Inferior parietal cortex (tissue), 1 donor: Measurements from ENCODE around the gene TPRX1.
"Not testable (repeated sequence)": the region's sequence is repeated elsewhere in the genome, so short reads cannot be mapped to it uniquely, and the experiment has no call there.

Experiments
- DNase-seq: peaks from one replicate; pipeline ENCODE4 v3.0.0-alpha.2; 2016; ENCODE audit errors: extremely low spot score

TPRX1 gene, protein sequence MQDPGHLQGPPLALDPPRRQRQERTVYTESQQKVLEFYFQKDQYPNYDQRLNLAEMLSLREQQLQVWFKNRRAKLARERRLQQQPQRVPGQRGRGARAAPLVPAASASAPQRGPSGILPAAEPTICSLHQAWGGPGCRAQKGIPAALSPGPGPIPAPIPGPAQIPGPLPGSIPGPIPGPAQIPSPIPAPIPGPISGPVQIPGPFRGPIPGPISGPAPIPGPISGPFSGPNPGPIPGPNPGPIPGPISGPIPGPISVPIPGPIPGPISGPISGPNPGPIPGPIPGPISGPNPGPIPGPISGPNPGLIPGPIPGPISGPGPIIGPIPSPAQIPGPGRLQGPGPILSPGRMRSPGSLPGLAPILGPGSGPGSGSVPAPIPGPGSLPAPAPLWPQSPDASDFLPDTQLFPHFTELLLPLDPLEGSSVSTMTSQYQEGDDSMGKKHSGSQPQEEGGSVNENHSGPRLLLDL

DNA sequence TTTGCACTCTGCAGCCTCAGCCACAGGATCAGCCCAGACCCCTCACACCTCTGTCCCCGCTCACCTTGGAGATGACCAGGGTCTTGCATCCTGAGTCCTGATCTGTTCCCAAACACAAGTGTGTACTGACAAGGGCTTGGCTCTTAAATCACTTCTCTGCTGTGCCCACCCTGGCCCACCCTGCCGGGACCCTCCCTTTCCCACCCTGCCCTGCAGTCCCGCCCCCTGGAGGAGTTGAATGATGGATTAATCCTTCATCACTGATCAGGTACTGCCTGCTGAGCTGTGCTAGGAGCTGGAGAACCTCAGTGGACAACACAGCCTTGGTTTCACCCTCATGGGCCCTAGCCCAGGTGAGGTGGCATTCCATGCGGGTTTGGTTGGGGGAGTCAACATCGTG lies at the start of gene TPRX1:
TPRX1 (minus strand) TSS at position 101 of the 400 bp plus-strand sequence; CDS start at position 89, 12 bp downstream.
- not testable (repeated sequence) for DNase-seq

DNA sequence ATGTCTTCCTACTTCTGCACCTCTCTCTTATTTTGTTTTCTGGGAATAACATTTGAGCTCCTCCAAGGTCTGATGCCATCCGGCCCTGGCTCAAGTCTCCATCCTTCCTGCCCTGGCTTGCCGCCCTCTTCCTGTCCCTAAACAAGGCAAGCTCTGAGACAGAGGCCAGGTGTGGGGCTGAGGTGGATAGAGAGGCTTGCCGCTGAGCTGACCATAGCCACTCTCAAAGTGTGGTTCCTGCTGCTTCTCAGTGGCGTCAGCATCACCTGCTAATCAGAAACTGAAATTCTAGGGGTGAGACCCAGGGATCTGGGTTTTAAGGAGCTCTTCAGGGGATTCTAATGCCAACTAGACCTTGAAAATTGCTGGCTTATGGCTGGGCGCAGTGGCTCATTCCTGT lies 48.7 kb upstream of the TPRX1 start:
- DNase-seq = no peak

DNA sequence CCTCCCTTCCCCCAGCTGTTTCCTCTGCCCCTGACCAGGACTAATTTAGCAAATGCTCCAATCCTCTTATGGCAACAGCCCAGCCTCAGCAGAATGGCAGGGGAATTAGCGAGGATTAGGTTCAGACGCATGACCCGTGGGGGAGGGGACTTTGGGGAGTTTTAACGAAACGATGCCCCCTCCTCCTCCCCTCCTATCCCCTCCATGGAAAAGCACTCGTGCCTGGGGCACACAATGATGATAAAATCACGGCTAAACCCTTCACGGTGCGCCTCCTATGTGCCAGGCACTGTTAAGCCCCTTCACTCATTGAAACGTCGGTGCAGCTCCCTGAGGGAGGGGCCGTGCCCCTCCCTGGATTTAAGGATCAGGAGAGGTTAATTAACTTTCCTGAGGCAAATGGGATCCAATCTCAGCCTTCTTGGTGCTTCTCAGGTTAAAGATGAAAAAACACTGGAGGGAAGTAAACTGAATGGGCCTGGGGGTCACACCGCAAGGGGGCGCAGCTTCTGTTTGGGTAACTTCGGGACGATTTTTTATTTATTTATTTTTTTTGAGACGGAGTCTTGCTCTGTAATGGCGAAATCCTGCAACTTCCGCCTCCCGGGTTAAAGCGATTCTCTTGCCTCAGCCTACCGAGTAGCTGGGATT lies 44.6 kb upstream of the TPRX1 start:
- DNase-seq = no peak

DNA sequence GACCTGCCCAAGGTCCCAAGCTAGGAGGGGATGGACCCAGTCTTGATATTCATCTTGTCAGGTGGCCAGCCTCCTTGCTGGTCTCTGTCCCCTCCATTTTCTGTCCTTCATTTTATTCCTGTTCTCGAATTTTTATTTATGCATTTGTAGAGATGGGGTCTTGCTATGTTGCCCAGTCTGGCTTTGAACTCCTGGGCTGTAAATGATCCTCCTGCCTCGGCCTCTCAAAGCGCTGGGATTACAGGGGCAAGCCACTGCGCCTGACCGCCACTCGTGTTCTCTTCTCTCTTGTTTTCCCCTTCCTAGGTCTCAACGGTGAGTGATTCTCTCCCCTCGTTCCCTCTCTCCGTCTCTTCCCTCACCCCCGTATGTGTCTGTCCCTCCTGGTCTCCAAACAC lies 44.1 kb upstream of the TPRX1 start:
- no peak for DNase-seq

DNA sequence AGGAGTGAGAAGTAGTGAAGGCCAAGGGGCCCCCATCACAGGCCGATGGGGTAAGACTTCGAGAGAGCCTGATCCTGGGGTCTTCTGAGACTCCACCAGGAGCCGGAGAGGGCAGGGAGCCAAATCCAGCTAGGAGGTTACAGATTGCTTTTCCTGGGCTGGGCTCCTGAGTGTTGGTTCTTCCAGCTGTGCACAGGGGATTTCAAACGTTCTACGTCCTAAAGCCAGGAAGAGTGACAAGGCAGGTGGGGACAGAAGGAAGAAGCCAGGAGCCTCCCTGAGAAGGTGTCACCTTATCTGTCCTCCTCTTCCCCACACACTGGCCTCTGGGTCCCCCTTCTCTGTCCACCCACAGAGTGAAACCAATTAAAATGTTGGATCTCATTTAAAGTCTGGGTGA lies 38.6 kb upstream of the TPRX1 start:
- DNase-seq = no peak

DNA sequence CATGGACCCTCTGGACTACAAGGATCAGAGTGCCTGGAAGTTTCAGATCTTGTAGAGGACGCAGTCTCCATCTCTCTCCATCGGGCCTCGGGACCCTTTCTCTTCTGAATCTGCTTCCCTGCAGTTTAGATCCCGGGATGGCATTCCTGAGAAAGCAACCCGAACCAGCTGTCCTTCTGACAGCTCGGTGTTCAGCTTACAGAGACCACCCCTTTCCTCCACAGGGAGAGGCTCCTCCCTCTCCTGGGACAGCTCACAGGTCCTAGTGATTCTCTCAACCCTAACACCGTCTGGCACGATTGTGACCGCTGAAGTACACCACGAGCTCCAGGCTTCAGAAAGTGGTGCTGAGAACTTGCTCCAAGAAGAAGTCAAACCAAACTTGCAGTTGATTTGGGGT lies 35.6 kb upstream of the TPRX1 start:
- no peak for DNase-seq

DNA sequence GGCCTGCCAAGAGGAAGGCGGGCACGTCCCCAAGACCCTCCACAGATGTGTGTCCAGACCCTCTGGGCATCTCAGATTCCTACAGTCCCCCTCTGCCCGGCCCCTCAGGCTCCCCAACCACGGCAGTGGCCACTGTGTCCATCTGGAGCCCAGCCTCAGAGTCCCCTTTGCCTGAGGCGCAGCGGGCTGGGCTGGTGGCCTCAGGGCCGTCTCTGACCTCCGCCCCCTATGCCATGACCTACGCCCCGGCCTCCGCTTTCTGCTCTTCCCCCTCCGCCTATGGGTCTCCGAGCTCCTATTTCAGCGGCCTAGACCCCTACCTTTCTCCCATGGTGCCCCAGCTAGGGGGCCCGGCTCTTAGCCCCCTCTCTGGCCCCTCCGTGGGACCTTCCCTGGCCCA lies 35.1 kb upstream of the TPRX1 start:
- DNase-seq = no peak

DNA sequence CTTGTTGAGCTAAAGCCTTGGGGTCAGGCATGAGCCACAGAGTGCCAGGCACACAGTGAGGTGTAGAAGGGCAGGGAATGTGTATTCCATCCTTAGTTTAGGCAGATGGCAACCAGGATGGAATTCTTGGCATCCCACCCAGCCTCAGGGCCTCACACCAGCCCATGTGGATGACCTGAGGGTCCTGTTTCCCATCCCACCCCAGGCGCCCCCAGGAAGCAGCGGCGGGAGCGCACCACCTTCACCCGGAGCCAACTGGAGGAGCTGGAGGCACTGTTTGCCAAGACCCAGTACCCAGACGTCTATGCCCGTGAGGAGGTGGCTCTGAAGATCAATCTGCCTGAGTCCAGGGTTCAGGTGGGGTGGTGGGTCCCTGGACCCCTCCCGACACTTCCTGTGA lies 31.7 kb upstream of the TPRX1 start:
- DNase-seq = no peak

DNA sequence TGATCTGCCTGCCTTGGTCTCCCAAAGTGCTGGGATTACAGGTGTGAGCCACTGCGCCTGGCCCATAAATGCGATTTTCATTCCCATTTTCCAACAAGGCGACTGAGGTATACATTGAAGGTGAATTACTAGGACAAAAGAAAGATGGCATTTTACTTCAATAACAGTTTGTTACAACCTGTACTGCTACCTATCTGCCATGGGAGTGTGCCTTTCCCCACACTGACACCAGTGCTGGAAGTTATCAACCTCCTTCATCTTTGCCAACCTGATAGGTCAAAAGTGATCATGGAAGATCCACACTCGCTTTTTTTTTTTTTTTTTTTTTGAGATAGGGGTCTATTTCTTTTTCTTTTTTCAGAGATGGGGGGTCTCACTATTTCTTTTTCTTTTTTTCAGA lies 28.4 kb upstream of the TPRX1 start:
- no peak for DNase-seq

DNA sequence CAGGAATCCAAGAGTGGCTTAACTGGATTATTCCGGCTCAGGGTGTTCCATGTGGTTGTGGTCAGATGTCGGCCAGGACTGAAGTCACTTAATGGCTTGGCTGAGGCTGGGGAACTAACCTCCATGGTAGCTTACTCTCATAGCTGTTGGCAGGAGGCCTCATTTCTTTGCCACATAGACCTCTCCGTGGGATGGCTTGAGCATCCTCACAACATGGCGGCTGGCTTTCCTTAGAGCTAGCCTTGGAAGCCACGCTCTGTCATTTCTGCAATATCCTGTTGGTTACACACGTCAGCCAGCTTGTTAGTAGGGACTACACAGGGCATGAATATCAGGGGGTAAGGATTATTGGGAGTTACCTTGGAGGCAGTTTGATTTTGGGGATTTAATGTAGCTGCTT lies 22.4 kb upstream of the TPRX1 start:
- DNase-seq = no peak

DNA sequence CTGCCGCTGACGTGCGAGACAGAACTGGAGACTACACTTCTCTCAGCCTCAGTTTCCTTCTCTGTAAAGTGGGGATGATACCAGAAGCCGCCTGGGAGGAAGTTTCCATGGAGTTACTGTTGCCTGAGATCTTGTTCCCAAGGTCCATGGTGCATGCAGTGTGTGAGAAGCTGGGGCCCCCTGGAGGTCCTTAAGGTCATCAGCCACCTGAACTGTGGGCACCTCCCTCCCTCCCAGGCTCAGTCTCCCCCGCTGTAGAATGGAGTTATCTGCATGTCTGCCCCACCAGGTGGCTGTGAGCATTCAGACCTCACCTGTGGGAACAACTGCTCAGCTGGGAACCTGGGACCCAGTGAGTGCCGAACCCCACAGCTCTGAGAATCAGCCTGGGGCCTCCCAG lies 20.0 kb upstream of the TPRX1 start:
- DNase-seq = no peak

DNA sequence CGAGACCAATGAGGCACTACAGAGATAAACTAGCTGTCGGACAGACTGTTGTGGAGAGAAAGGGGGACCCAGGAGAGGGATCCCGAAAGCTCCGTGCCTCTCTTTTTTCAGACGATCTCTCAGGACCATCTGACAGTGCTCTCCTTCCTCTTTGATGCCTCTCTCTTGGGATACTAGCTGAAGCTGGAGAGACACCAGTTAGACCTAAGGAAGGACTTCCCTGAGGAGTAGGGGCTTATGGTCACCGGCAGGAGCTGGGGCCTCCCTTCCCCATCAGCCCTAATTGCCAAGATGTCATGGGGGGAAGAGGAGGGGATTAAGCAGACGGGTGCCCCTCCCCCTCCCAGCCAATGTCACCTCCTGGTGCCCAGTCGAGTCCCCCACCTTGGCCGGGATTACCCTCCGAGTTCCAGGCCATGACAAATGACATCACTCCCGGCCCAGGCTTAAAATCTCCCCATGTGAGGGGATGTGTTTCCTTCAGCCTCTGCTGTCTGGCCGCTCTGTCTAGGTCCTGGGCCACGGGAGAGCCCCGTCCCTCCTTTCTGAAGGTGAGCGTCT lies 17.2 kb upstream of the TPRX1 start, which contains the start of gene CRX:
CRX (plus strand) TSS at position 478 of the 561 bp plus-strand sequence. CDS start 12,507 bp downstream, outside the sequence.
- DNase-seq = no peak

DNA sequence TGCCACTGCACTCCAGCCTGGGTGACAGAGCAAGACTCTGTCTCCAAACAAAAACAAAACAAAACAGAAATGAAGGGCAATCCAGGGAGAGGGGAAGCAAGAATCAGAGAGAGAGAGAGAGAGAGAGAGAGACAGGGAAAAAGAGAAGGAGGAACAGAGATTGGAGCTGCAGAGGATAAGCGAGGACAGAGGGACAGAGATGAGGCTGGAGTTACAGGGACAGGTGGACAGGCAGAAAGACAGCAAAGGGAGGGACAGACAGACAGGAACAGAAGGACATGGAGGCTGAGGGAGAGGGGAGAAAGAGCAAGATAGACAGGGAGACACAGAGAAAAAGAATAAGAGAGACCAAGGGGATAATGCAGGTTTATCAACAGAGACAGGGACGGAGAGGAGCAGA lies 16.1 kb upstream of the TPRX1 start:
- DNase-seq = no peak

DNA sequence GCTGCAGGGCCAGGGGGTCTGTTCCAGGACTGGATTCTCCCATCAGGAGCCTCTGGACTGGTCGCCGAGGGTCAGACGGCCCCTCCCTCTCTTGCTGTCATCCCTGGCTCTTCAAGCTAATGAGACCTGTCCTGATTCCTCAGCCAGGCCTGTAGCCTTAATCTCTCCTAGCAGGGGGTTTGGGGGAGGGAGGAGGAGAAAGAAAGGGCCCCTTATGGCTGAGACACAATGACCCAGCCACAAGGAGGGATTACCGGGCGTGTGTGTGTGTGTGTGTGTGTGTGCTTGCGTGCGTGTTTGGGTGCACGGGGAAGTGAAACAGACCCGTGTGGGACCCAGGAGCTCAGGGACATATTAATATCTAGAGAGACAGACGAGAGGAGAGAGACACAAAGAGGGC lies 15.5 kb upstream of the TPRX1 start:
- DNase-seq = no peak

DNA sequence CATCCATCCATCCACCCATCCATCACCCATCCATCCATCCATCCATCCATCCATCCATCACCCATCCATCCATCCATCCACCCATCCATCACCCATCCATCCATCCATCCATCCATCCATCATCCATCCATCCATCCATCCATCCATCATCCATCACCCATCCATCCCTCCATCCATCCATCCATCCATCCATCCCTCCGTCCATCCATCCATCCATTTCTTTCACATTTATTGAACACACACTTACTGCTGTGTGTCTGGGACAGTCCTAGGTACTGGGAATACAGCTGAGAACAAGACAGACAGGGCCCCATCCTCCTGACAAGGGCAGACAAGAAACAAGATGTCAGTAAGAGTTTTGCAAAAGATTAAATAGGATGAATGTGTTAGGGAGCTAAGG lies 13.9 kb upstream of the TPRX1 start:
- DNase-seq = not testable (repeated sequence)

DNA sequence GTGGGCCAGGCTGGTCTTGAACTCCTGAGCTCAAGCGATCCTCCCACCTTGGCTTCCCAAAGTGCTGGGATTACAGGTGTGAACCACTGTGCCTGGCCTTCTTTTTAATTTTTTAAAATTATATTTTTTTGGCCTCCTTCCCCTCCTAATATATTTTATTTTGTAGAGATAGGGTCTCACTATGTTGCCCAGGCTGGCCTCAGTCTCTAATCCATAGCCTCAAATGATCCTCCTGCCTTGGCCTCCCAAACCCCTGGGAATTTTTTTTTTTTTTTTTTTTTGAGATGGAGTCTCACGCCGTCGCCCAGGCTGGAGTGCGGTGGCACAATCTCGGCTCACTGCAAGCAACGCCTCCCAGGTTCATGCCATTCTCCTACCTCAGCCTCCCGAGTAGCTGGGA lies 11.9 kb upstream of the TPRX1 start:
- DNase-seq = not testable (repeated sequence)

DNA sequence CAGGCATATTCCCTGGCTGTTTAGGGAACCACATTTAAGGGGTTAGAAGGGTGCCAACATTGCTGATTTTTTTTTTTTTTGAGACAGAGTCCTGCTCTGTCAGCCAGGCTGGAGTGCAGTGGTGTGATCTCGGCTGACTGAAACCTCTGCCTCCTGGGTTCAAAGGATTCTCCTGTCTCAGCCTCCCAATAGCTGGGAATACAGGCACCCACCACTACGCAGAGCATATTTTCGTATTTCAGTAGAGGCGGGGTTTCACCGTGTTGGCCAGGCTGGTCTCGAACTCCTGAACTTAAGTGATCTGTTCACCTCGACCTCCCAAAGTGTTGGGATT lies 9.6 kb upstream of the TPRX1 start:
- DNase-seq = no peak

DNA sequence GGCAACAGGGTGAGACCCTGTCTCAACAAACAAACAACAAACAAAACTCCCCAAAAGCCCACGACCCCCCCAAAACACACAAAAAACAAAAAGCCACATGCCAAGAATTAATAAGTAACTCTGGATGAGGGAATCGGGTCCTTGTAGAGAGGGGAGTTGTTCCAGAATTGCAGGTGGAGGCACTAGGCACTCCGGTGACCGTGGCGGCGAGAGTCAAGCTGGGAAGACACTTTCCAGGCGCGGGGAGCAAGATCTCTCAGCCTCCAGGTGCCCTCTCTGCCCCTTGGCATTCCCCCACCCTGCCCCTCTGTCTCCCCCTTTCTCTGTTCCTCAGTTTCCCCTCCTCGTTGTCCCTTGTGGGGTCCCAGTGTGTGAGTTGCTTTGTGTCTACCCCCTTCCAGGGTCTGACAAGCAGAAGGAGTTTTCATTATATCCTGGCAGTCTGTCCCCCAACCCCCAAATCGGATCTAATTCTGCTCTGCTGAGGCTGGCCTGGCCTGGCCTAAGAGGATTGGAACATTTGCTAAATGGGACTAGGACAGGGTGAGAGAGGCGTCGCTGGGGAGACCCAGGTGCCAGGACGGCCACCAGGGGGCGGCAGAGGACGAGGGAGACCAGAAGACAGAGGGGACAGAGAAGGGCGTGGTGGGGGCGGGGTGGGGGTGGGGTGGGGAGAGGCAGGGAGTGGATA lies 9.1 kb upstream of the TPRX1 start:
- DNase-seq = peak; percentile 50

DNA sequence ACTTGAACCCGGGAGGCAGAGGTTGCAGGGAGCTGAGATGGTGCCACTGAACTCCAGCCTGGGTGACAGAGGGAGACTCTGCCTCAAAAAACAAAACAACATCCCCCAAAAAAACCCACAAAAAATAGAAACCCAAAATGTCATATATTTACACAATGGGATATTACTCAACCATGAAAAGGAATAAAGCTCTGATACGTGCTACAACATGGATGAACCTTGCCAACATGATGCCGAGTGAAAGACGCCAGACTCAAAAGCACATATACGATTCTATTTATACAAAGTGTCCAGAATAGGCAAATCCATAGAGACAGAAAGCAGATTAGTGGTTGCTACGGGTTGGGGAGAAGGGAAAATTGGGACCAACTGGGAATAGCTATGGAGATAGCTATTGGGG lies 2.1 kb upstream of the TPRX1 start:
- DNase-seq = no peak

DNA sequence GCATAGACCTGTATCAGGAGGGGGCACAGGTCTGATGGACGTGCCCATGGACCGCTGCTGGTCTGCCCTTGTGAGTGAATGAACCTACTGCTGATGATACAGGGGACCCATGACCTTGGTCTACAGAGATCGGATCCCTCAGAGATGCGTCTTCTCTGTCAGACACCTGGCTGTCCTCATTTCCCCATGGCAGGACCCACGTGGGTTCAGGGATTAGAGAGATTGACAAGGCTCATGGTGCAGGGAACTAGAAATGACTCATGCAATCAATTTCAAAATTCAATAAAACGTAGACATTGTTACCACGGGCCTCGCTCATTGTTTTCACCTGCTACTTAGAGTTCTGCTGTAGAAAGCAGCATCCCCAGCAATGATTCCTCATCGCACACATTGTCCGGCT lies 962 bp upstream of the TPRX1 start:
- DNase-seq = no peak

DNA sequence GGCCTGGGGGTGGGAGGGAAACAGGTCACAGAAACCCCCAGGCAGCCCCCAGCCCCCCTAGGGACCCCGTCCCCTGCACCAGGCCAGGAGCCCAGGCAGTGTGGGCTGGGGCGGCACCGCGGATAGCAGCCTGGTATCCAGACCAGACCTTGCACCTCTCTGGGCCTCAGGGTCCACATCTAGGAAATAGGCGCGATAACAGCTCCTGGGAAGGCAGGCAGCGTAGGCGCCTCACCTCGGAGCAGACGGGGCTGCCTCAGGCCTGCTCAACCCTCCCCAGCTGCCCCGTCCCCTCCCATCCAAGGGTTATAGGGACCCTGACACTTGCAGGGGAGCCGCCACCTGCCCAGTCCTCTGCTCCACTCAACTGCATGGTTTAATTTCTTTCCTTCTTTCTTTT lies 680 bp downstream of the TPRX1 start:
- DNase-seq = not testable (repeated sequence)

DNA sequence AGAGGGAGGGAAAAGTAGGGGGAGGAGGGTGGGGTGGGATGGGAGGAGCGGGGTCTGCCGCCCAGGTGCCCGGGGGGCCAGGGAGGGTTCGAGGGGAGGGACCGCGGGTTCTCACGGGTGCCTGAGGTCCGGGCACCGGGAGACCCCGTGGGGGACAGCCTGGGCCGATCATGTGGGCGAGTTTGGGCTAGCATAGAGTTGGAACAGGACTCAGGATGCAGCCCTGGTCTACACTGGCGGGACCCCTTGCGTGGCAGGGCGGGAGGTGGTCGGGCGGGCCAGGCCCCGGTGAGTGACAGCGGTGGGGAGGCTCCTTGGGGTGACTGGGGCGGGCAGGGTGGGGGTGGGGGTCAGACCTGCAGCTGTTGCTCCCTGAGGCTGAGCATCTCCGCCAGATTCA lies 1.2 kb downstream of the TPRX1 start:
- not testable (repeated sequence) for DNase-seq
